Spleen (tissue), 11 donors: ENCODE measurements around the gene ANKRD37. TPM values are rescaled to one million over a fixed set of nuclear protein-coding genes. Genes with fewer than 3 reads are reported as not detected.

ENCODE experiments used
- DNase-seq: peaks from one replicate; pipeline ENCODE4 v3.0.0-alpha.2; 2020
- H3K27ac ChIP-seq, 8 donors: fragments of 200-600 bp; sonication (generic) in 7 of 8; 1 replicate in 4 of 8; 2 replicates in 4 of 8; pipeline versions ENCODE4 v1.5.0 to v1.8.0; 2016 to 2021; ENCODE audit warnings: inconsistent platforms in 4 of 8, mild to moderate bottlenecking in 4 of 8, moderate library complexity in 1 of 8
- H3K27me3 ChIP-seq, 7 donors: fragments of 200-600 bp; sonication (generic) in 6 of 7; replicated peaks in 1 of 7; 1 replicate in 4 of 7; 2 replicates in 3 of 7; pipeline versions ENCODE4 v1.5.0 to v1.8.0; 2016 to 2021; ENCODE audit warnings: inconsistent platforms in 3 of 7, mild to moderate bottlenecking in 1 of 7
- H3K36me3 ChIP-seq, 6 donors: fragments of 200-600 bp; sonication (generic) in 5 of 6; 1 replicate in 4 of 6; 2 replicates in 2 of 6; pipeline versions ENCODE4 v1.5.0 to v1.8.0; 2016 to 2021; ENCODE audit warnings: inconsistent platforms in 2 of 6
- H3K4me1 ChIP-seq, 6 donors: fragments of 200-600 bp; sonication (generic) in 5 of 6; 1 replicate in 3 of 6; 2 replicates in 3 of 6; pipeline versions ENCODE4 v1.5.0 to v1.8.0; 2016 to 2021; ENCODE audit warnings: inconsistent platforms in 3 of 6
- H3K4me3 ChIP-seq, 8 donors: fragments of 200-600 bp; sonication (generic) in 7 of 8; 1 replicate in 4 of 8; 2 replicates in 4 of 8; pipeline versions ENCODE4 v1.5.0 to v1.8.0; 2016 to 2021; ENCODE audit warnings: inconsistent platforms in 4 of 8, mild to moderate bottlenecking in 4 of 8, moderate library complexity in 2 of 8
- H3K9me3 ChIP-seq, 8 donors: fragments of 200-600 bp; sonication (generic) in 7 of 8; 1 replicate in 4 of 8; 2 replicates in 4 of 8; pipeline versions ENCODE4 v1.5.0 to v1.8.0; 2016 to 2021; ENCODE audit warnings: inconsistent platforms in 4 of 8
- POLR2A ChIP-seq, 3 donors: fragments of 450-650 bp; IDR thresholded peaks; one replicate each; pipeline ENCODE4 v1.5.1; 2017; ENCODE audit warnings: antibody characterized with exemption in 3 of 3, mild to moderate bottlenecking in 1 of 3
- POLR2AphosphoS5 ChIP-seq, 3 donors: sonication (generic); formaldehyde crosslinking; IDR thresholded peaks; one replicate each; pipeline ENCODE4 v1.5.1; 2017; ENCODE audit warnings: antibody characterized with exemption in 3 of 3
- WGBS, 5 donors: extraction: QIAGEN DNeasy Blood & Tissue Kit in 3 of 5; methylation state at CpG; one replicate each; pipeline versions ENCODE4 v1.1.5 to v1.1.7; 2013 to 2018; 5-methylcytosine and 5-hydroxymethylcytosine counted together
- intact Hi-C: fragments of 100-400 bp; cut with DNase I; formaldehyde crosslinking; loops from one replicate; pipeline ENCODE4 v1.15.0; 2023; ENCODE audit warnings: low total_unique reads
- polyA plus RNA-seq, 3 donors: library from polyadenylated mRNA; stranded (reverse); fragments of 200-250 nt; gene quantifications; one replicate each; pipeline ENCODE4 v1.2.1, GENCODE V29; 2013
- total RNA-seq, 7 donors: library from RNA; depleted of rRNA in 3 of 7; stranded (reverse); fragments of >200 nt in 3 of 7; fragmentation: NEBNext Ultra II Directional in 4 of 7; extraction: Animal tissue kit (Norgen Biotek cat#: 25700) in 4 of 7; gene quantifications; one replicate each; pipeline versions ENCODE4 v1.1.0 to v1.2.1, GENCODE V29; 2016 to 2021
- TF ChIP-seq, protein P1 (sequence below), 11 experiments: fragments of 200-600 bp in 7 of 11; fragments of 450-650 bp in 4 of 11; sonication (generic) in 4 of 11; IDR thresholded peaks in 8 of 11; conservative IDR thresholded peaks in 3 of 11; 1 replicate in 7 of 11; 2 replicates in 4 of 11; pipeline versions ENCODE4 v1.4.0 to v1.8.0; 2016 to 2021; ENCODE audit warnings: antibody characterized with exemption in 11 of 11, inconsistent platforms in 4 of 11, mild to moderate bottlenecking in 1 of 11
- donor health status: healthy with polysubstance abuse.
- donor health status: DM: no; HTN: no; CAD: no; lungs with moderate emphysema.
- donor health status: DM: no; HTN: no; CAD: no.
- donor health status: Bipolar disorder and iron deficiency.
- donor health status: healthy.
- donor health status: DM: no; HTN: no; CAD: no.
- donor health status: DM: yes; HTN: yes; CAD: no.

Gene ANKRD37
- total and polyA plus RNA-seq, 10 donors, result 6.0 to 21.1 (median 9.7) TPM

- TF ChIP-seq, protein P1, sequence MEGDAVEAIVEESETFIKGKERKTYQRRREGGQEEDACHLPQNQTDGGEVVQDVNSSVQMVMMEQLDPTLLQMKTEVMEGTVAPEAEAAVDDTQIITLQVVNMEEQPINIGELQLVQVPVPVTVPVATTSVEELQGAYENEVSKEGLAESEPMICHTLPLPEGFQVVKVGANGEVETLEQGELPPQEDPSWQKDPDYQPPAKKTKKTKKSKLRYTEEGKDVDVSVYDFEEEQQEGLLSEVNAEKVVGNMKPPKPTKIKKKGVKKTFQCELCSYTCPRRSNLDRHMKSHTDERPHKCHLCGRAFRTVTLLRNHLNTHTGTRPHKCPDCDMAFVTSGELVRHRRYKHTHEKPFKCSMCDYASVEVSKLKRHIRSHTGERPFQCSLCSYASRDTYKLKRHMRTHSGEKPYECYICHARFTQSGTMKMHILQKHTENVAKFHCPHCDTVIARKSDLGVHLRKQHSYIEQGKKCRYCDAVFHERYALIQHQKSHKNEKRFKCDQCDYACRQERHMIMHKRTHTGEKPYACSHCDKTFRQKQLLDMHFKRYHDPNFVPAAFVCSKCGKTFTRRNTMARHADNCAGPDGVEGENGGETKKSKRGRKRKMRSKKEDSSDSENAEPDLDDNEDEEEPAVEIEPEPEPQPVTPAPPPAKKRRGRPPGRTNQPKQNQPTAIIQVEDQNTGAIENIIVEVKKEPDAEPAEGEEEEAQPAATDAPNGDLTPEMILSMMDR (IDR thresholded peaks at IDR 0.05 in 8 of 11, conservative IDR thresholded peaks at IDR 0.05 in 3 of 11), result no peak
- TF ChIP-seq POLR2A (IDR thresholded peaks at IDR 0.05), result no peak
- no peak overlapping the region for H3K4me3 ChIP-seq
- H3K36me3 ChIP-seq, result peaks cover 0 to 97% (median 54%) of the 10 kb centered on the region in 6 donors
- 94 to 100% (median 96%) methylated on average over 4 of the region's 4 CpGs for WGBS, 5 donors
- no peak for DNase-seq
- H3K27me3 ChIP-seq, result no peaks in the 10 kb centered on the region
- H3K4me1 ChIP-seq, result peaks cover 0 to 4% (median under 1%) of the 10 kb centered on the region in 6 donors
- H3K9me3 ChIP-seq, result no peaks in the 10 kb centered on the region
- intact Hi-C loops, result no loop called here
- H3K27ac ChIP-seq, result no peak overlapping the region
These were observed 7.4 kb downstream of the ANKRD37 start for GRCh38 chr4:185404031-185404430.

GRCh38 chr4:185405296-185405999 lies 8.8 kb downstream of the ANKRD37 start:
- intact Hi-C loops, result no loop called here
- H3K27ac ChIP-seq, result peak overlapping the region in 5 of 8 donors; percentile 17 to 53 (median 40)
- no peak overlapping the region for H3K4me3 ChIP-seq
- TF ChIP-seq, protein P1 (IDR thresholded peaks at IDR 0.05 in 8 of 11, conservative IDR thresholded peaks at IDR 0.05 in 3 of 11), result no peak
- TF ChIP-seq POLR2A (IDR thresholded peaks at IDR 0.05) (no peak), POLR2AphosphoS5 (IDR thresholded peaks at IDR 0.05) (no peak)
- H3K36me3 ChIP-seq, result peaks cover 0 to 95% (median 51%) of the 10 kb centered on the region in 6 donors
- H3K9me3 ChIP-seq, result no peaks in the 10 kb centered on the region
- H3K27me3 ChIP-seq, result no peaks in the 10 kb centered on the region
- no peaks in the 10 kb centered on the region for H3K4me1 ChIP-seq
- 70 to 80% (median 72%) methylated on average over 6 of the region's 6 CpGs for WGBS, 5 donors
- DNase-seq, result no peak

DNA sequence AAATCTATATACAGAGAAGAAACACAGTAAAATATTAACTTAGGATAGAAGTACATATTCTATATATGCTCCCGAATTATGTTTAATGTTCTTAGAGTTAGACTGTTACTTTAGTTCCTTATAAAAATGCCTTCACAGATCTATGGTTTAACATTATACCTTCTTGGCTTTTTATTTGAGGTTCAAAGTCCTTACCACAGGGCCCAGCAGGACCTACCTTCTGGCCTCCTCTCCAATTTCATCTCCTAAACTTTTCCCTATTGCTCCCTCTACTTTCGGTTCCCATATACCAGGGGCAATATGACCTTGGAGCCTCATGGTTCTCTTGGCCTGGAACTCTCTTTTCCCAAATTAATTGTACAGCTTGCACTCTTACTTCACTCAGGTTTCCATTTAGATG lies 11.8 kb downstream of the ANKRD37 start:
- Histone ChIP-seq H3K27me3 (no peaks in the 10 kb centered on the region), H3K9me3 (no peaks in the 10 kb centered on the region), H3K36me3 (peaks cover 0 to 85% (median 45%) of the 10 kb centered on the region in 6 donors), H3K4me3 (no peak overlapping the region), H3K27ac (no peak overlapping the region), H3K4me1 (peaks cover 0 to 10% (median 0%) of the 10 kb centered on the region in 6 donors)
- intact Hi-C loops, result no loop called here
- TF ChIP-seq, protein P1 (IDR thresholded peaks at IDR 0.05 in 8 of 11, conservative IDR thresholded peaks at IDR 0.05 in 3 of 11), result no peak
- TF ChIP-seq POLR2A (IDR thresholded peaks at IDR 0.05) (no peak), POLR2AphosphoS5 (IDR thresholded peaks at IDR 0.05) (no peak)
- DNase-seq, result no peak
- WGBS, 5 donors, result 95 to 100% (median 97%) methylated on average over 2 of the region's 2 CpGs

DNA sequence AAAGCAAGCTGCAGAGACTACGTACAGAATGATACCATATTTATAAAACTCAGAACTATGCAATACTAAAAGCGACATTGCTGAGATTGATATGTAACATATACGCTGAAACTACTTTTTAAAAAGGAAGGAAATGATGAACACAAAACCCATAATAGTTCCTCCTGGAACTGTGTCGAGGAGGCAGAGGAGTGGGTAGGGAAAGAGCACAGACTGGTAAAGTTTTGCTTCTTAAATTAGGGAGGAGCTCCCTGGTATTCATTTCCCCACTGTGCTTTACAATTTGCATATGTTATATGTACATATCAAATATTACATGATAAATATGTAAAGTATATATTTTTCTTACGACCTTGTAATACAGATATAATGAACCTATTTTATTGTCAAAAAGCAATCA lies 15.2 kb downstream of the ANKRD37 start:
- Histone ChIP-seq H3K9me3 (no peaks in the 10 kb centered on the region), H3K27ac (peak overlapping the region in 3 of 8 donors; percentile 12 to 36 (median 14)), H3K4me3 (no peak overlapping the region), H3K36me3 (peaks cover 0 to 87% (median 37%) of the 10 kb centered on the region in 6 donors), H3K4me1 (peaks cover 0 to 10% (median 0%) of the 10 kb centered on the region in 6 donors), H3K27me3 (no peaks in the 10 kb centered on the region)
- intact Hi-C loops, result no loop called here
- TF ChIP-seq, protein P1 (IDR thresholded peaks at IDR 0.05 in 8 of 11, conservative IDR thresholded peaks at IDR 0.05 in 3 of 11), result no peak
- no peak for TF ChIP-seq POLR2A (IDR thresholded peaks at IDR 0.05)
- no peak for TF ChIP-seq POLR2AphosphoS5 (IDR thresholded peaks at IDR 0.05)
- DNase-seq, result no peak
- WGBS, 5 donors, result 53 to 66% (median 56%) methylated on average over 5 of the region's 5 CpGs
